CD4-positive, alpha-beta T cell (primary cell): ENCODE results near the gene SMYD3. TPM values are rescaled to one million over a fixed set of nuclear protein-coding genes. Genes with fewer than 3 reads are reported as not detected.

Source experiments
- ATAC-seq: fragments of 200-7000 bp; cut with Tn5 transposase; one replicate; pipeline ENCODE4 v1.10.0; 2022; ENCODE audit warnings: mild to moderate bottlenecking; ENCODE audit not compliant: poor library complexity
- CTCF ChIA-PET: fragments of 350-600 bp; sonication (Branson Sonifier 250); formaldehyde crosslinking; loops from one replicate; lab custom pipeline; 2021; ENCODE audit warnings: antibody characterized with exemption, inconsistent platforms; lab: Charles Lee
- POLR2A ChIA-PET: fragments of 350-600 bp; sonication (Branson Sonifier 250); formaldehyde crosslinking; loops from one replicate; lab custom pipeline; 2021; ENCODE audit warnings: antibody characterized with exemption, inconsistent platforms; lab: Charles Lee
- DNase-seq, 14 experiments: peaks; one replicate each; pipeline ENCODE4 v3.0.0-alpha.2; 2013 to 2020; ENCODE audit warnings: mixed read lengths in 2 of 14
- H3K27ac ChIP-seq, 2 donors: one replicate each; pipeline versions ENCODE4 v1.5.1 to v1.7.0; 2013; ENCODE audit warnings: low read length in 2 of 2, low read depth in 1 of 2, mild to moderate bottlenecking in 1 of 2
- H3K27me3 ChIP-seq, 2 experiments: 1 replicate in 1 of 2; 2 replicates in 1 of 2; pipeline versions ENCODE4 v1.6.1 to v1.7.0; 2013; ENCODE audit warnings: low read length in 2 of 2, control low read depth in 1 of 2, mild to moderate bottlenecking in 1 of 2, moderate library complexity in 1 of 2; ENCODE audit not compliant: insufficient read depth in 2 of 2, control insufficient read depth in 1 of 2
- H3K36me3 ChIP-seq: one replicate; pipeline ENCODE4 v1.6.1; 2013; ENCODE audit warnings: low read length, control low read depth; ENCODE audit not compliant: insufficient read depth
- H3K4me1 ChIP-seq: one replicate; pipeline ENCODE4 v1.6.1; 2013; ENCODE audit warnings: low read length, control low read depth; ENCODE audit not compliant: insufficient read depth
- H3K4me3 ChIP-seq: one replicate; pipeline ENCODE4 v1.5.1; 2013; ENCODE audit warnings: mild to moderate bottlenecking, low read length, moderate library complexity
- H3K9me3 ChIP-seq, 2 experiments: 1 replicate in 1 of 2; 2 replicates in 1 of 2; pipeline versions ENCODE4 v1.6.1 to v1.7.0; 2013; ENCODE audit warnings: low read length in 2 of 2, mild to moderate bottlenecking in 2 of 2, control low read depth in 1 of 2, moderate library complexity in 1 of 2; ENCODE audit not compliant: control insufficient read depth in 1 of 2, insufficient read depth in 1 of 2
- H3K27ac Mint-ChIP-seq: one replicate; pipeline ENCODE4 v1.8.0; 2020; ENCODE audit warnings: mixed read lengths
- H3K27me3 Mint-ChIP-seq: one replicate; pipeline ENCODE4 v1.8.0; 2021; ENCODE audit warnings: mixed read lengths
- H3K36me3 Mint-ChIP-seq: one replicate; pipeline ENCODE4 v1.8.0; 2021; ENCODE audit warnings: low read depth, mixed read lengths
- H3K4me1 Mint-ChIP-seq: one replicate; pipeline ENCODE4 v1.8.0; 2021; ENCODE audit warnings: low read depth, mixed read lengths
- H3K4me3 Mint-ChIP-seq: one replicate; pipeline ENCODE4 v1.8.0; 2020; ENCODE audit warnings: mild to moderate bottlenecking, mixed read lengths
- H3K9me3 Mint-ChIP-seq: one replicate; pipeline ENCODE4 v1.8.0; 2020; ENCODE audit warnings: mixed read lengths
- intact Hi-C, 2 experiments: fragments of 100-400 bp; cut with DNase I in 1 of 2; cut with micrococcal nuclease in 1 of 2; formaldehyde crosslinking; loops; one replicate each; pipeline versions ENCODE4 v1.15.1 to v1.9.0; 2023 to 2025; cut with DNase I, micrococcal nuclease
- total RNA-seq, 174 experiments: library from RNA in 2 of 174; stranded (reverse) in 2 of 174; gene quantifications; one replicate each; pipeline ENCODE4 v1.2.3 and lab custom pipeline; 2021 to 2026
- TF ChIP-seq, protein P1 (sequence below): fragments of 200-600 bp; IDR thresholded peaks from one replicate; pipeline ENCODE4 v1.8.0; 2022; ENCODE audit warnings: antibody characterized with exemption, mild to moderate bottlenecking

SMYD3 gene
- total RNA-seq, 2 experiments from 2014 or later: 18.8 to 19.6 TPM

DNA sequence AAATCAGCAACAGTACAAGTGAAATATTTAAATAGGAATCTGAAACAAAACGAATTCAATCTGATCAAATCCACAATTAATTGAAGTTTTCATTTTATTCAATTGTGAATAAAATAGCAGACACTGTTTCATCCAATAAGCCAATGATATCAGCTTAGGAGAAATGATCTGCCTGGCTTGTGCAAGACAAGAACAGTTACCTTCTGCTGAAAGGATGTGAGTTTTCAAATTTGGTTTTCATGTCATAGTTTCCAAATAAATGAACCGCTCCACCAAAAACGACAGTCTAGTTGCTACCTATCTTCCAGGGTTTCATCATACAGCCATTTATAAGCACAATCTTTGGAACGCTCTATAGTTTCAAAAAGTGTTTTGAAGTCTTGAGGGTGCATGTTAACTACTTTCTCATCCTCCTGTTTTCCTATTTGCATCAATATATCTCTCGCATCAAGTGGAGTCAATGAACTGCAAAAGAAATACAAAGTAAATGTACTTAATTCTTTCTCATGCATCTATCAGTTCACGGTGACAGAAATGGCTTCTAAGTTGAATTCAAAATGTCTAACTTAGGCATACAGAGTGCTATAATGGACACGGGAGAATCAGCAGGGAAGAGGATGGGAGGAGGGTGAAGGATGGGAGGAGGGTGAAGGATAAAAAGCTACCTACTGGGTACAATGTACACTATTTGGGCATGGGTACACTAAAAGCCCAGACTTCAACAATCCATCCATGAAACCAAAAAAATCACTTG is 33.8 kb upstream of the SMYD3 start:
- H3K27me3 ChIP-seq: no peaks in the 10 kb centered on the region
- DNase-seq (no peak), ATAC-seq (no peak)
- POLR2A ChIA-PET: no interaction called here
- intact Hi-C loops: no loop called here
- Mint-ChIP-seq H3K9me3 (no peaks in the 10 kb centered on the region), H3K4me1 (no peaks in the 10 kb centered on the region), H3K36me3 (peaks cover 57% of the 10 kb centered on the region), H3K4me3 (no peak overlapping the region), H3K27me3 (no peaks in the 10 kb centered on the region), H3K27ac (no peak overlapping the region)
- no peak overlapping the region for H3K27ac ChIP-seq
- H3K9me3 ChIP-seq: no peaks in the 10 kb centered on the region
- H3K4me3 ChIP-seq: no peak overlapping the region
- CTCF ChIA-PET: no interaction called here
- H3K4me1 ChIP-seq: no peaks in the 10 kb centered on the region
- TF ChIP-seq, protein P1, sequence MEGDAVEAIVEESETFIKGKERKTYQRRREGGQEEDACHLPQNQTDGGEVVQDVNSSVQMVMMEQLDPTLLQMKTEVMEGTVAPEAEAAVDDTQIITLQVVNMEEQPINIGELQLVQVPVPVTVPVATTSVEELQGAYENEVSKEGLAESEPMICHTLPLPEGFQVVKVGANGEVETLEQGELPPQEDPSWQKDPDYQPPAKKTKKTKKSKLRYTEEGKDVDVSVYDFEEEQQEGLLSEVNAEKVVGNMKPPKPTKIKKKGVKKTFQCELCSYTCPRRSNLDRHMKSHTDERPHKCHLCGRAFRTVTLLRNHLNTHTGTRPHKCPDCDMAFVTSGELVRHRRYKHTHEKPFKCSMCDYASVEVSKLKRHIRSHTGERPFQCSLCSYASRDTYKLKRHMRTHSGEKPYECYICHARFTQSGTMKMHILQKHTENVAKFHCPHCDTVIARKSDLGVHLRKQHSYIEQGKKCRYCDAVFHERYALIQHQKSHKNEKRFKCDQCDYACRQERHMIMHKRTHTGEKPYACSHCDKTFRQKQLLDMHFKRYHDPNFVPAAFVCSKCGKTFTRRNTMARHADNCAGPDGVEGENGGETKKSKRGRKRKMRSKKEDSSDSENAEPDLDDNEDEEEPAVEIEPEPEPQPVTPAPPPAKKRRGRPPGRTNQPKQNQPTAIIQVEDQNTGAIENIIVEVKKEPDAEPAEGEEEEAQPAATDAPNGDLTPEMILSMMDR: no peak
- H3K36me3 ChIP-seq: peaks cover 47% of the 10 kb centered on the region

DNA sequence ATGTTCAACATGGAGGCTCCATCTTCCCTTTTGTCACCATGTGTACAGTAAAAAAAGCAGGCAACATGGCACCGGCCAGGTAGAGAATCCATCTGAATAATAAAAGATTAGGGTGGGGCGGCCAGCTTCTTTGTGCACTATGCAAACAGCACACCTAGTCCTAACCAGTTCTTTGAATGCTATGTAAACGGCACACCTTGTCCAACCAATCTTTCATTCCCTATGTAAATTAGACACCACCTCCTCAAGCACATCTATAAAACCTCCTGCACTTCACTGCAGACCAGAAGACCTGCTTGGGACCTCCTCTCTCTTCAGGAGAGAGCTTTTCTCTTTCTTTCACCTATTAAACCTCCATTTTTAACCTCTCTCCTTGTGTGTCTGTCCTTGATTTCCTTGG is 30.8 kb upstream of the SMYD3 start:
- Mint-ChIP-seq H3K27me3 (no peaks in the 10 kb centered on the region), H3K4me1 (no peaks in the 10 kb centered on the region), H3K4me3 (no peak overlapping the region), H3K9me3 (no peaks in the 10 kb centered on the region), H3K36me3 (peaks cover 30% of the 10 kb centered on the region), H3K27ac (no peak overlapping the region)
- H3K27me3 ChIP-seq: no peaks in the 10 kb centered on the region
- no peak overlapping the region for H3K27ac ChIP-seq
- H3K9me3 ChIP-seq: no peaks in the 10 kb centered on the region
- intact Hi-C loops: no loop called here
- ChIA-PET POLR2A (no interaction called here), CTCF (no interaction called here)
- no peak overlapping the region for H3K4me3 ChIP-seq
- H3K4me1 ChIP-seq: no peaks in the 10 kb centered on the region
- no peak for DNase-seq
- H3K36me3 ChIP-seq: peaks cover 23% of the 10 kb centered on the region
- no peak for ATAC-seq
- TF ChIP-seq, protein P1: no peak

DNA sequence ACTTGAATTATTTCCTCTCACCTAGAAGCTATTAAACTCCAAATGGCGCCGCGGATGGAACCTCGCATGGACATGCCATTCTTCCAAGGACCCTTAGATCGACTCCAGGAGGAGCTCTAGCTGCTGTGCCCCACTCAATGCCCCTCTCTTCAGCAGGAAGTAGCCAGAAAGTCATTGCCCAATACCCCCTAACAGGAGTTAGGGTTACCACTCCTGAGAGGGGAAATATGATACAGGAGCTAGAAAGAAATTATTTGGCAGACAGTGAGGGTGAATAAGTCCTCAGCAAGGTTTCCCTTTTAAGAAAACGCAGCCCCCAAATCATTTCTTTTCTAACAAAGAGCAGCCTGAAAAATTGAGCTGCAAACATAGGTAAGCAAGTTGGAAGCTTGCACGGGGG is 30.4 kb upstream of the SMYD3 start:
- Mint-ChIP-seq H3K27me3 (no peaks in the 10 kb centered on the region), H3K4me3 (no peak overlapping the region), H3K9me3 (no peaks in the 10 kb centered on the region), H3K4me1 (no peaks in the 10 kb centered on the region), H3K27ac (no peak overlapping the region), H3K36me3 (peaks cover 25% of the 10 kb centered on the region)
- Histone ChIP-seq H3K27ac (no peak overlapping the region), H3K9me3 (no peaks in the 10 kb centered on the region), H3K27me3 (no peaks in the 10 kb centered on the region), H3K4me1 (no peaks in the 10 kb centered on the region), H3K4me3 (no peak overlapping the region), H3K36me3 (peaks cover 19% of the 10 kb centered on the region)
- POLR2A ChIA-PET: no interaction called here
- ATAC-seq: no peak
- intact Hi-C loops: no loop called here
- TF ChIP-seq, protein P1: no peak
- no peak for DNase-seq
- CTCF ChIA-PET: no interaction called here
